ENCODE measurements around the gene ARL6IP1.

DNA sequence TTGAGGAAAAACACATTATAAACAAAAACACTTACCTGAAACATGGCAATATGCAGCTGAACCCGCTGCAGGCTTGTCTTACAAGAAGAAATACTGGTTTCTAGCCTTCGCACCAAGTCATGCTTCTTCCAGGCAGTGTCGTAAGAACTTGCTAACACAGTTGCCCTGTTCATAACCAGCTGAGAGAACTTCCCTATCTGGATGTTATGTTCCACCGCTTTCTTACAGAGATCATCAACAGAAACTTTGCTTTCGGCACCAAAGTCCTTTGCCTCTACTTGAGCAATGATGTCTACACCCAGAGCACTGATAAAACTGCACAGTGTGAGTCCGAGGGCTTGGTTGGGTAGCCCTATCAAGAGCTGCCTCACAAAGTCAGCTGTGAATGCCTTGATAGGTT is 27.9 kb upstream of the ARL6IP1 start:
- TF ChIP-seq, protein P1, sequence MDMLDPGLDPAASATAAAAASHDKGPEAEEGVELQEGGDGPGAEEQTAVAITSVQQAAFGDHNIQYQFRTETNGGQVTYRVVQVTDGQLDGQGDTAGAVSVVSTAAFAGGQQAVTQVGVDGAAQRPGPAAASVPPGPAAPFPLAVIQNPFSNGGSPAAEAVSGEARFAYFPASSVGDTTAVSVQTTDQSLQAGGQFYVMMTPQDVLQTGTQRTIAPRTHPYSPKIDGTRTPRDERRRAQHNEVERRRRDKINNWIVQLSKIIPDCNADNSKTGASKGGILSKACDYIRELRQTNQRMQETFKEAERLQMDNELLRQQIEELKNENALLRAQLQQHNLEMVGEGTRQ (IDR thresholded peaks at IDR 0.05) = no peak
- TF ChIP-seq RNF2 (IDR thresholded peaks at IDR 0.05; ENCODE audit: borderline replicate concordance, low read depth) (no peak), CBX8 (IDR thresholded peaks at IDR 0.05) (no peak), MYC (IDR thresholded peaks at IDR 0.05; ENCODE audit: borderline replicate concordance, low read length) (no peak), POLR2A (IDR thresholded peaks at IDR 0.05; ENCODE audit: low read length) (no peak), HDAC2 (IDR thresholded peaks at IDR 0.05) (no peak), PHF8 (IDR thresholded peaks at IDR 0.05; ENCODE audit: borderline replicate concordance, low read depth) (no peak), ESRRA (IDR thresholded peaks at IDR 0.05; ENCODE audit: borderline replicate concordance, low read length) (no peak), ZC3H11A (IDR thresholded peaks at IDR 0.05) (no peak), GATA3 (IDR thresholded peaks at IDR 0.05; ENCODE audit: borderline replicate concordance) (no peak)
- TF ChIP-seq, protein P2, sequence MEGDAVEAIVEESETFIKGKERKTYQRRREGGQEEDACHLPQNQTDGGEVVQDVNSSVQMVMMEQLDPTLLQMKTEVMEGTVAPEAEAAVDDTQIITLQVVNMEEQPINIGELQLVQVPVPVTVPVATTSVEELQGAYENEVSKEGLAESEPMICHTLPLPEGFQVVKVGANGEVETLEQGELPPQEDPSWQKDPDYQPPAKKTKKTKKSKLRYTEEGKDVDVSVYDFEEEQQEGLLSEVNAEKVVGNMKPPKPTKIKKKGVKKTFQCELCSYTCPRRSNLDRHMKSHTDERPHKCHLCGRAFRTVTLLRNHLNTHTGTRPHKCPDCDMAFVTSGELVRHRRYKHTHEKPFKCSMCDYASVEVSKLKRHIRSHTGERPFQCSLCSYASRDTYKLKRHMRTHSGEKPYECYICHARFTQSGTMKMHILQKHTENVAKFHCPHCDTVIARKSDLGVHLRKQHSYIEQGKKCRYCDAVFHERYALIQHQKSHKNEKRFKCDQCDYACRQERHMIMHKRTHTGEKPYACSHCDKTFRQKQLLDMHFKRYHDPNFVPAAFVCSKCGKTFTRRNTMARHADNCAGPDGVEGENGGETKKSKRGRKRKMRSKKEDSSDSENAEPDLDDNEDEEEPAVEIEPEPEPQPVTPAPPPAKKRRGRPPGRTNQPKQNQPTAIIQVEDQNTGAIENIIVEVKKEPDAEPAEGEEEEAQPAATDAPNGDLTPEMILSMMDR (IDR thresholded peaks at IDR 0.05) = no peak
- TF ChIP-seq, protein P3, sequence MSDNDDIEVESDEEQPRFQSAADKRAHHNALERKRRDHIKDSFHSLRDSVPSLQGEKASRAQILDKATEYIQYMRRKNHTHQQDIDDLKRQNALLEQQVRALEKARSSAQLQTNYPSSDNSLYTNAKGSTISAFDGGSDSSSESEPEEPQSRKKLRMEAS (IDR thresholded peaks at IDR 0.05) = no peak
